Endothelial cell of umbilical vein (primary cell): ENCODE results near the gene TMEM139. TPM values are rescaled to one million over a fixed set of nuclear protein-coding genes. Genes with fewer than 3 reads are reported as not detected.
A peak's percentile ranks its signal among the peaks of the same experiment; 100 is the strongest.

Source experiments
- Bru-seq: library from RNA; stranded (reverse); fragments of 400-500 nt; gene quantifications from one replicate; lab custom pipeline; 2021; lab: Mats Ljungman, UMichigan
- BruChase-seq, 2 experiments: library from RNA; stranded (reverse); fragments of 400-500 nt; gene quantifications; one replicate each; lab custom pipeline; 2021; lab: Mats Ljungman, UMichigan
- BruUV-seq: library from RNA; stranded (reverse); fragments of 400-500 nt; replicated peaks from 2 replicates; lab custom pipeline; 2021; lab: Mats Ljungman, UMichigan
- CTCF ChIA-PET: fragments of 300-600, 350-600 bp; sonication (Branson Sonifier 250); formaldehyde crosslinking; loops from one replicate; lab custom pipeline; 2021; ENCODE audit warnings: antibody characterized with exemption, inconsistent platforms; lab: Charles Lee
- POLR2A ChIA-PET: fragments of 300-600, 350-600 bp; sonication (Branson Sonifier 250); formaldehyde crosslinking; loops from one replicate; lab custom pipeline; 2021; ENCODE audit warnings: antibody characterized with exemption, inconsistent platforms; lab: Charles Lee
- DNase-seq: peaks from one replicate; pipeline ENCODE4 v3.0.0-alpha.2; 2011; ENCODE audit warnings: low read depth, low spot score
- FAIRE-seq: peaks from 2 replicates; lab custom pipeline; 2011; peaks lifted over from hg19 to GRCh38; lab: Jason Lieb, UNC
- H2AFZ ChIP-seq: 2 replicates; pipeline ENCODE4 v1.6.0; 2012; ENCODE audit warnings: low read depth, low read length, control low read depth, inconsistent platforms
- H3K27ac ChIP-seq: 2 replicates; pipeline ENCODE4 v1.5.1; 2011; ENCODE audit warnings: low read depth, mild to moderate bottlenecking, control low read depth, low read length, moderate library complexity; ENCODE audit not compliant: insufficient read depth
- H3K27me3 ChIP-seq, 2 experiments: 2 replicates each; pipeline versions ENCODE4 v1.6.0 to v1.6.1; 2011; ENCODE audit warnings: low read length in 2 of 2, mixed read lengths in 1 of 2; ENCODE audit not compliant: control insufficient read depth in 2 of 2, insufficient read depth in 2 of 2
- H3K36me3 ChIP-seq, 2 experiments: 2 replicates in 1 of 2; 3 replicates in 1 of 2; pipeline ENCODE4 v1.5.1; 2011; ENCODE audit warnings: low read length in 2 of 2, mild to moderate bottlenecking in 1 of 2, moderate library complexity in 1 of 2; ENCODE audit not compliant: control insufficient read depth in 2 of 2, insufficient read depth in 2 of 2; ENCODE audit errors: extremely low read depth in 1 of 2
- H3K4me1 ChIP-seq: 3 replicates; pipeline ENCODE4 v1.5.1; 2011; ENCODE audit warnings: mild to moderate bottlenecking, low read length; ENCODE audit not compliant: control insufficient read depth, insufficient read depth; ENCODE audit errors: extremely low read depth
- H3K4me2 ChIP-seq: 2 replicates; pipeline ENCODE4 v1.6.1; 2011; ENCODE audit warnings: low read length, control low read depth, mixed read lengths; ENCODE audit not compliant: insufficient read depth
- H3K4me3 ChIP-seq, 3 experiments: fragments of 200-600 bp in 1 of 3; sonication (generic), shearing (Covaris generic) in 1 of 3; replicated peaks in 1 of 3; 2 replicates each; pipeline ENCODE4 v1.5.1; 2011 to 2016; ENCODE audit warnings: control low read depth in 3 of 3, low read length in 3 of 3, mild to moderate bottlenecking in 2 of 3, inconsistent platforms in 1 of 3, low read depth in 1 of 3, moderate library complexity in 1 of 3; ENCODE audit not compliant: insufficient read depth in 1 of 3
- H3K79me2 ChIP-seq: 2 replicates; pipeline ENCODE4 v1.6.0; 2012; ENCODE audit warnings: low read length, inconsistent platforms; ENCODE audit not compliant: control insufficient read depth, insufficient read depth
- H3K9ac ChIP-seq: replicated peaks from 2 replicates; pipeline ENCODE3; 2011; ENCODE audit warnings: low read length, control low read depth; ENCODE audit not compliant: insufficient read depth; ENCODE audit errors: extremely low read depth
- H3K9me1 ChIP-seq: replicated peaks from 3 replicates; pipeline ENCODE4 v1.6.0; 2011; ENCODE audit warnings: mild to moderate bottlenecking, low read length; ENCODE audit not compliant: control insufficient read depth, insufficient read depth; ENCODE audit errors: extremely low read depth
- H3K9me3 ChIP-seq: replicated peaks from 2 replicates; pipeline ENCODE4 v1.5.1; 2012; ENCODE audit warnings: low read length, inconsistent platforms; ENCODE audit not compliant: control insufficient read depth, insufficient read depth
- H4K20me1 ChIP-seq: replicated peaks from 2 replicates; pipeline ENCODE3; 2011; ENCODE audit warnings: mild to moderate bottlenecking, low read length; ENCODE audit not compliant: control insufficient read depth, insufficient read depth; ENCODE audit errors: extremely low read depth
- EZH2 ChIP-seq: IDR thresholded peaks from 2 replicates; pipeline ENCODE4 v1.6.1; 2012; ENCODE audit warnings: borderline replicate concordance, low read depth, mild to moderate bottlenecking, moderate library complexity, low read length, inconsistent platforms; ENCODE audit not compliant: severe bottlenecking
- MAX ChIP-seq: IDR thresholded peaks from 2 replicates; pipeline ENCODE4 v1.6.1; 2011; ENCODE audit not compliant: insufficient read depth, insufficient read length
- MYC ChIP-seq: IDR thresholded peaks from one replicate; pipeline ENCODE4 v1.6.1; 2011; ENCODE audit warnings: mild to moderate bottlenecking, low read depth, low read length
- POLR2AphosphoS5 ChIP-seq: IDR thresholded peaks from 2 replicates; pipeline ENCODE4 v1.6.1; 2012; ENCODE audit warnings: low read depth, mild to moderate bottlenecking, control low read depth, low read length, moderate library complexity; ENCODE audit not compliant: insufficient read depth
- dilution Hi-C: fragments of 300-500 bp; cut with MboI; formaldehyde crosslinking; loops from one replicate; pipeline ENCODE4 v1.15.0; 2019; ENCODE audit warnings: low sequenced_read_pairs; ENCODE audit not compliant: extremely low pct_ligation_motif_present
- intact Hi-C: fragments of 100-400 bp; cut with micrococcal nuclease; formaldehyde crosslinking; loops from one replicate; pipeline ENCODE4 v1.10.0; 2022
- long read RNA-seq: library from polyadenylated mRNA; stranded (forward); transcript quantifications from one replicate; pipeline ENCODE4 v2.0.0, GENCODE V29; 2021
- polyA minus RNA-seq, 3 experiments: library from RNA; depleted of rRNA, polyadenylated mRNA; stranded (reverse); fragments of >200 nt; gene quantifications; 1 replicate in 1 of 3; 2 replicates in 2 of 3; pipeline ENCODE4 v1.2.3, GENCODE V29; 2011
- polyA plus RNA-seq, 4 experiments: library from polyadenylated mRNA; depleted of rRNA in 3 of 4; stranded (reverse) in 3 of 4; unstranded in 1 of 4; fragments of >200 nt; gene quantifications; 2 replicates each; pipeline versions ENCODE4 v1.2.1 to v1.2.3, GENCODE V29; 2011 to 2012; ENCODE audit warnings: missing spikeins in 1 of 4
- total RNA-seq: library from RNA; stranded (reverse); gene quantifications from 2 replicates; pipeline ENCODE4 v1.2.3, GENCODE V29; 2021

TMEM139 gene
- total RNA-seq (not detected in 2 replicates), polyA plus RNA-seq (0.32 and 0.37 TPM in 2 replicates), polyA minus RNA-seq (not detected in 2 replicates), Bru-seq, nascent RNA (percentile 9 among the genes with signal in this experiment), BruChase-seq, experiment 1, labeled RNA remaining after a 6-hour chase (percentile 34 among the genes with signal in this experiment), BruChase-seq, experiment 2, labeled RNA remaining after a 2-hour chase (percentile 20 among the genes with signal in this experiment)
- polyA plus RNA-seq (2011; cell fraction: cytosol; rRNA removed): 0.06 and 0.12 TPM in 2 replicates
- polyA plus RNA-seq (2011; cell fraction: nucleus; rRNA removed): 0.24 TPM in 1 of 2 replicates, not detected in the other
- 0.16 and 0.25 TPM in 2 replicates for polyA plus RNA-seq (2012)
- polyA minus RNA-seq (2011; cell fraction: cytosol; rRNA and poly(A)+ RNA removed): 12.3 TPM
- 0.48 TPM in 1 of 2 replicates, not detected in the other for polyA minus RNA-seq (2011; cell fraction: nucleus; rRNA and poly(A)+ RNA removed)
- long read RNA-seq: 0 reads

DNA sequence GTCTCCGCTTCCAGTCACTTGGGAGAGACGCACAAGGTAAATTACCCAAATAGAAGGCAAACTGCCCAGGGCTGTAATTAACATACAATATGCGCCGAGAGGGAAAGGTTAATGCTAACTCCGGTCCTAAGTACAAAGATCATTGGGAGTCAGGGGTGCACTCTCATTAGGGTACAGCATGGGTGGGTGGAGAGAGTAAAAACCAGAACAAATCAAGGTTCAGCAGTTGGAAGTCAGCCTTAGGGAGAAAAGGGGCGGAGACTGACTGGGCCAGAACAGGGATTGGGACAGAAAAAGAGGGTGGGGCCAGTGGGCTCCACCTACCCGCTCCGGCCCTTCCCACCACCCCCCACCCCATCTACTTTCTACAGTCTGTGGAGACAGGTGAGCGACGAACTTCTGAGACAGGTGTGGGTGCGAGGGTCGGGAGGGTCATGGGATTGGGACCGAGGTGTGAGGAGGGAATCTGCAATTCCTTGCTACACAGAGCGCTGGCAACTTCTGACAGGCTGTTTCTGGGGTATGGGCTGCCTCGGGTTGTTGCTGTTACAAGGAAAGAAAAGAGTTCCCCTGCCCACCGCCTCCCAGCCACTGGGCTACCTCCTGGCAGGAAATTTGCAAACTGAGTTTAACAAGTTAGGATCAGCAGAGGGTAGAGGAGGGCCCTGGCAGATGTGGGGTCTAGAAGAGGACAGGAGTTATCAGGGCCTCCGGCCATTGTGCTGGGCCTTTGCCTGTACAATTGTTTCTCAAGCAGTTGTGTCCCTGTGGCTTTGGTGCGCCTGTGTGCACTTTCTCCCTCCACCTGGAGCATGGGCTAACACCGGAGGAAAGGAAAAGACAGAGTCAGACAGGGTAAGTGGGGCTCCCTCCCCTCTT, at the start of gene TMEM139:
Gene TMEM139 (plus strand): TSS at position 368 of the 879 bp plus-strand sequence. CDS start 1,000 bp downstream, outside the sequence.
- ChIA-PET POLR2A (no interaction called here), CTCF (no interaction called here)
- Histone ChIP-seq H3K36me3 (no peaks in the 10 kb centered on the region), H2AFZ (no peak within 1 kb of the TSS), H3K4me1 (peaks cover 16% of the 10 kb centered on the region), H3K27ac (no peak within 1 kb of the TSS), H3K79me2 (peaks cover 16% of the 10 kb centered on the region), H3K4me2 (no peak within 1 kb of the TSS), H3K9me1 (no peaks in the 10 kb centered on the region), H3K9ac (no peak within 1 kb of the TSS), H4K20me1 (no peaks in the 10 kb centered on the region), H3K9me3 (no peaks in the 10 kb centered on the region), H3K27me3 (no peaks in the 10 kb centered on the region), H3K4me3 (no peak within 1 kb of the TSS)
- DNase-seq (no peak), FAIRE-seq (no peak)
- TF ChIP-seq POLR2AphosphoS5 (no peak), MAX (no peak), EZH2 (no peak), MYC (no peak)
- dilution Hi-C loops: no loop called here
- intact Hi-C loops: loop anchor here (5.0 kb wide), 1 partner anchor 43 kb away; no protein-coding TSS in a partner anchor
- no TSS peak for BruUV-seq
